HFF-Myc (cell line): ENCODE results near the gene KIRREL3.

ENCODE experiments used
- DNase-seq: peaks from one replicate; pipeline ENCODE4 v3.0.0-alpha.2; 2011; ENCODE audit warnings: low read depth; ENCODE audit errors: extremely low read depth
- H3K4me3 ChIP-seq: replicated peaks from 2 replicates; pipeline ENCODE4 v1.5.1; 2011; ENCODE audit warnings: low read depth, mild to moderate bottlenecking, control low read depth, low read length
- TF ChIP-seq, protein P1 (sequence below): IDR thresholded peaks from 2 replicates; pipeline ENCODE4 v1.5.1; 2012; ENCODE audit warnings: mild to moderate bottlenecking, low read depth, low read length, control low read depth; ENCODE audit errors: missing control alignments

Gene KIRREL3

DNA sequence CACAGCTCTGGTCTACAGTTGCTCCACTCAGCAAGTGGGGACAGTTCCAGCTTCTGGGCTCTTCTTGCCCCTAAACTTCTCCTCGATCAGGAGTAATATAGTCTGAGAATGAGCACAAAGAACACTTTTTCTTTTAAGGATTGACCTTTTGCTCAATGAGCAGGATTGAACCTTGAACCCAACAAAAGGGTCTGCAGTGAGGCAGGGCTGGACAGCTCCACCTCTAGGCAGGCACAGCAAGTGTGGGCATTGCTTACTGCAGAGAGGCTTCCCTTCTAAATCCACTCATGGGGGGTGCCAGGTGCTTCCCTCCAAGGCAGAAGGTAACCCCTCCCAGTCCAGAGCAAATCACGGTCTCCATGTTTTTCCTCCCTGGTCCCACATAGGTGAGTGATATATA, 365.6 kb downstream of the KIRREL3 start:
- DNase-seq, result no peak
- TF ChIP-seq, protein P1, sequence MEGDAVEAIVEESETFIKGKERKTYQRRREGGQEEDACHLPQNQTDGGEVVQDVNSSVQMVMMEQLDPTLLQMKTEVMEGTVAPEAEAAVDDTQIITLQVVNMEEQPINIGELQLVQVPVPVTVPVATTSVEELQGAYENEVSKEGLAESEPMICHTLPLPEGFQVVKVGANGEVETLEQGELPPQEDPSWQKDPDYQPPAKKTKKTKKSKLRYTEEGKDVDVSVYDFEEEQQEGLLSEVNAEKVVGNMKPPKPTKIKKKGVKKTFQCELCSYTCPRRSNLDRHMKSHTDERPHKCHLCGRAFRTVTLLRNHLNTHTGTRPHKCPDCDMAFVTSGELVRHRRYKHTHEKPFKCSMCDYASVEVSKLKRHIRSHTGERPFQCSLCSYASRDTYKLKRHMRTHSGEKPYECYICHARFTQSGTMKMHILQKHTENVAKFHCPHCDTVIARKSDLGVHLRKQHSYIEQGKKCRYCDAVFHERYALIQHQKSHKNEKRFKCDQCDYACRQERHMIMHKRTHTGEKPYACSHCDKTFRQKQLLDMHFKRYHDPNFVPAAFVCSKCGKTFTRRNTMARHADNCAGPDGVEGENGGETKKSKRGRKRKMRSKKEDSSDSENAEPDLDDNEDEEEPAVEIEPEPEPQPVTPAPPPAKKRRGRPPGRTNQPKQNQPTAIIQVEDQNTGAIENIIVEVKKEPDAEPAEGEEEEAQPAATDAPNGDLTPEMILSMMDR, result no peak
- H3K4me3 ChIP-seq, result no peak overlapping the region

DNA sequence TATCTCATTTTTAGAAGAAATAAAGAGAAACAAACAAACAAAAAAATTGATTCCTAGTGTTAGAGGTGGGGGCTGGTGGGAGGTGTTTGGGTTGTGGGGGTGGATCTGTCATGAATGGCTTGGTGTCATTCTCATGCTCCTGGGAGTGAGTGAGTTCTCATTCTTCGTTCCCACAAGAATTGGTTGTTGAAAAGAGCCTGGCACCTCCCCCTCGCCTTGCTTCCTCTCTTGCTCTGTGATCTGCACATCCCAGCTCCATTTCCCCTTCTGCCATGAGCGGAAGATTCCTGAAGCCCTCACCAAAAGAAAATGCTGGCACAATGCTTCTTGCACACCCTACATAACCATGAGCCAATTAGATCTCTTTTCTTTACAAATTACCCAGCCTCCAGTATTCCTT, 367.2 kb downstream of the KIRREL3 start:
- no peak overlapping the region for H3K4me3 ChIP-seq
- no peak for DNase-seq
- TF ChIP-seq, protein P1, result no peak

DNA sequence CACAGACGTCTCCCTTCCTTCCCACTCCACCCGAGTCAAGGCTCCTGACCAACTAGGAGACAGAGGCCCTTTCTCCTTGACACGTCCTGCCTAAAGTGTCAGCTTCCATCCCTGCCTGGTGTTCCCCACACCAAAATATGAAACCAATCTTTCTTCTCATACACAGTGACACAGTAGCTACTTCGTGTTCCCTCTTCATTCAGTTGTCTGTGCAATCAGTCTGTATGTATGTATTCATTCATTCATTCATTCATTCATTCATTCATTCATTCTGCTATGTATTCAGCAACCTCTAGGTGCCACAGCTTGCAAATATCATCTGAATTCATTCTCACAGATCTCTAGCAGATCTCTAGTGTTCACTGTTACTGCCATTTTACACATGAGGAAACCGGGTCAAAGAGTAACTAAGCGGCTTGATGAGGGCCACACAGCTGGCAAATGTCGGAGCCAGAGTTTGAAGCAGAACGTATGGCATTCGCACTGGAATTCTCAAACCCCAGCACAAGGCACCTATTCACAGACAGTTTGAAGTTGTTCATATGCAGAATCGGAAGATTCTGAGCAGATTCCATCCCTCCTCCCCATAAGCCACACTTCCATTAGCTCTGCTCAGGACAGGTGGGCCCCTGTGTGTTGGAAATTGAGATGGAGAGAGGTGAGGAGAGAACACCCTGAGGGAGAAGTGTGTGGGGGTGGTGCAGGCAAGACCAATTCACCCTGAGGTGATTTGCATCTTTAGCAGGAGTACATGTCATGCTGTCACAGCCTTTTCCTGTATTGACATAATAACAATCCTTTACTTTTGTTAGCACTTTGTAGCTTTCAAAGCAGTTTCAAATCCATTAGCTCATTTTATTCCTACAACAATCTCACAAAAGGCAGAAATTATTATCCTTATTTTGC, 369.4 kb downstream of the KIRREL3 start:
- no peak overlapping the region for H3K4me3 ChIP-seq
- TF ChIP-seq, protein P1, result no peak
- no peak for DNase-seq

DNA sequence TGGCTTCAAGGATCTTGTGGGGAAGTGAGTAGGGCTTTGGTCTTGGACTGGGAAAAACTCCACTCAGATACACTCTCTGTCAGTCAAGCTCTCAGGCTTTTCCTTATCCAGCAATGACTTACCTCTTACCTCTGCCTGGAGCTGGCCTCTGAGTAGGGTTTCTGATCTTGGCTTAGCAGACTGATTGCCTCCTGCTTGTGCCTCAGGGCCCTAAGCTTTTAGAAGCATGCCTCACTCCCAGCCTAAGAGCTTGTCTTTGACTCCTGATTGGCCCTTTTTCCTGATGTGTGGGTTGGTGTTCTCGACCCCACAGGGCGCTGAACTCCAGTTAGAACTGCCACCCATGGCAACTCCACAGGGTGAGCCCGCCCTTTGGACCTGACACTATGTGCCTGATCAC, 370.1 kb downstream of the KIRREL3 start:
- no peak for DNase-seq
- TF ChIP-seq, protein P1, result no peak
- H3K4me3 ChIP-seq, result no peak overlapping the region

DNA sequence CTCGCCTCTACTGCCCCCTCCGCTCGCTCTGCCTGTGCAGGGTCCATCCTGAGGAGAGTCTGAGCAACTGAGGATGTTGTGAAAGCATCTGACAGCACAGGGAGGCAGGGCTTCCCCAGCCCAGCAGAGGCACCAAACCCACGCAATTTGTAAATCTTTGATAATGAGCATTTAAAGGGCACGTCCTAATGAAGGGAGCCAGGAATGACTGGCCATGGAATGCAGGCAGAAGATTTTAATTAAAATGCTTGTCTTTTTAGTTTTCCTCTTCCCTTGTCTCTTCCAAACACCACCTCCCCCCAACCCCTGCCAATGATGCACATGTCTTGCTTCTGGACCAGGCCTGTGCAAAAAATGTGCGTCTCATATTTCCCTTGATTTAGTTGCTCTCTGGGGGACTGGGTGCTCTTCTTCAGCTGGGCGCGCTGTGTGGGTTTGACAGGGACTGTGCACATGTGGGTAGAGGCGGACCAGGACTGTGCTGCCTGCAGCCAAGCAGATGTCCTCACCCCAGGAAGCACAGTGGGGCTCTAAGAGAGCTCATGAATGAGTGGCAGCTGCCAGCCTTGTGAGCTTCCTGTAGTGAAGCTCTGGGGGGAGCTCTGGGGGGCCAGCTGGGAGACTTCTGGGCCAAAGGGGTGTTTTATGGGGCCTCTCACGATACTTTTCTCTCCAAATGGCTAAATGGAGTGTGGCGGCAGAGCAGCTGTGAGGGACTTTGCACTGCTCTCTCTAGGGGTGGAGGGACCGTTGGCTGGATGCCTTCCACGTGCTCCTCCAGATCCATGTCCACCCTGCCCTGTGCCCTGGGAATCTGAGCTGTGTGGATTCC, 371.6 kb downstream of the KIRREL3 start:
- TF ChIP-seq, protein P1, result peak; percentile 26
- peak; percentile 91 for DNase-seq
- no peak overlapping the region for H3K4me3 ChIP-seq

DNA sequence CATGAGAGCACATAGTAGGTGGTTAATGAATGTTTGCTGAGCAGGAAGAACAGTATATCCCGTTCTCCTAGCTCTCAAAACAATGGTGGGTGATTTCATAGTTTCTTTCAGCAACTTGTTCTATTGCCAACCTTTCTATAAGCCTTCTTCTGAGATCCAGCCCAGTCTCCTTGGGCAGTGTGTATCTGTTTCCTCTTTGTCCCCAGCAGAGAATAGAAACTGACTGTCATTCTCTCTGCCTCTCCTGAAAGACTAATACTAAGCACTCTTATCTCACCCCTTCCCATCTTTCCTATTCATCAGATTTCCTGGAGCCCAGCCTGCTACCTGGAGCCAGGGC, 372.1 kb downstream of the KIRREL3 start:
- no peak overlapping the region for H3K4me3 ChIP-seq
- no peak for DNase-seq

More for the DNA sequence above, 372.1 kb downstream of the KIRREL3 start:
- TF ChIP-seq, protein P1, result no peak
